GM19395 (cell line): ENCODE measurements around the gene OR10P1.

ENCODE experiments used
- ATAC-seq: cut with Tn5 transposase; IDR thresholded peaks from one replicate; pipeline ENCODE4 v1.9.1; 2021; ENCODE audit warnings: mild to moderate bottlenecking, moderate library complexity; ENCODE audit not compliant: unreplicated experiment

The OR10P1 gene

GRCh38 chr12:55651299-55651683, 14.6 kb downstream of the OR10P1 start:
- no peak for ATAC-seq

DNA sequence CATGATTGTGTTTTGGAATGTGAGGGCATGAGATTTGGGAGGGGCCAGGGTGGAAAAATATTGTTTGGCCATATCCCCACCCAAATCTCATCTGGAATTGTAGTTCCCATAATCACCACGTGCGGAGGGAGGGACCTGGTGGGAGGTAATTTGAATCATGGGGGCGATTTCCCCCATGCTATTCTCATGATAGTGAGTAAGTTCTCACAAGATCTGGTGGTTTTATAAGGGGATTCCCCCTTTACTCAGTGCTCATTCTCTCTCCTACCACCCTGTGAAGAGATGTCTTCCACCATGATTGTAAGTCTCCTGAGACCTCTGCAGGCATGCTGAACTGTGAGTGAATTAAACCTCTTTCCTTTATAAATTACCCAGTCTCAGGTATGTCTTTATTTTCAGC, 15.7 kb downstream of the OR10P1 start:
- ATAC-seq, result no peak

- ATAC-seq, result no peak
Measured at GRCh38 chr12:55653031-55653430, 16.3 kb downstream of the OR10P1 start.

DNA sequence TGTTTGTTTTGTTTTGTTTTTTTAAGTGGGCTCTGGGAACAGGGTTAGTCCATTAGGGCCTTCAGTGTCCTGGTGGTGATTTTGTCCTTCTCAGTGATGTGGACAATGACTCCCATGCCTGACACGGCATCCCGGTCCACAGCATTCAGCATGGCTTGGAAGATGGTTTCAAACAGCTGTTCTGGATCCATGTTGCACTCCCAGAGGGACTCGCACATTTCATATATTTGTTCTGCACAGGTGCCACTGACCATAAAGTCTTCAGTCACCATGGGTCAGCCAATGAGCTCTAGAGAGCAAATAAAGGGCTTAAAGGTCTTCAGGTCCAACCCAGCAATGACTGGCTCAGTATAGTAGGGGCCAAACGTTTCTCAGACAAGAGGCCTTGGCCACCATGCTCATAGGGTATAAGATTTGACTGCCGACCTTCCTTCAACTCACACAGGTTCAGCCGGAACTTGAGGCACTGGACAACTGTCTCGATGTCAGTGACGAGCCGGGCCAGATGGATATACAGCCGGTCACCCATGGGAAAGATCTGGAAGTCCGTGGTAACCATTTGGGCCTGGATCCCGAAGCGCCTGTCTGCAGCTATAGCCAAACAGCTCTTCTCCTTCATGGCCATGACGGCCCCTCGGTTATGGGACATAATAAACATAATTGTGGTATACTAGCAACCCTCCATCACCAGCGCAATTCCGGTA, 18.0 kb downstream of the OR10P1 start:
- ATAC-seq, result no peak

DNA sequence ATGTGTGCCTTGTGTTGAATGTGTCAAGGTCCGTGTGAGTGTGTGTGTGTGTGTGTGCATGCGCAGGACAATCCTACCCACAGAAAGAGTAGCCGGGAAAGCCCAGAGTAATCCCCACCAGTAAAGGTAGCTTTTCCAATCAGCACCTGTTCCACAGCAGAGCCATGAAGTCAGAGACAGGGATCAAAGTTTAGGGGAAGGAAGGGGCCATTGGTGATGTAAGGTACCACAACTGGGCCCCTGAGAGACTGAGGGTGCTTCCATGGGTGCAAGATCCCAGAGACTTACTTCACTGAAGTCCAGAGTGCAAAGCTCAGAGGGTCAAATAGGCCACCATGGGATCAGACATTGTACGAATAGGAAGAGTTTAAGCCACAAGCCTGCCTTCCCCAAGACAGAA, 20.5 kb downstream of the OR10P1 start:
- no peak for ATAC-seq

DNA sequence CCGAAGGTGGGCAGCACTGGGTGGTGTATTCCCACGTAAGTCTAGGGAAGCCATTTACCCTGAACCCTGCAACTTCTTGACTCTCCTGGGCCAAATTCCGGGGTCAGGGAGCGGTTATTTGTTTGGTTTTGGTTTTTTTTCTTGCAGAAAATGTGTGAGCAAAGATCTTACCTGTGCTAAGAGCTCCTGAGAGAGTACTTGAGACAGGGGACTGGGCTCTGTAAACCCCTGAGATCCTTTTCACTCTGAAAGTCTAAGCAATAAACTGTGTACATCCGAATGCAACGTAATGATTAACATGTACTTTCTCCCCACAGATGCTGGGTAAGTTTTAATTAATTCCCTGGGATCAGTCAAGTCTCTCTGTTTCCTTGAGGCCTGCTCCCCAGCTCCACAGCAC, 21.5 kb downstream of the OR10P1 start:
- no peak for ATAC-seq

DNA sequence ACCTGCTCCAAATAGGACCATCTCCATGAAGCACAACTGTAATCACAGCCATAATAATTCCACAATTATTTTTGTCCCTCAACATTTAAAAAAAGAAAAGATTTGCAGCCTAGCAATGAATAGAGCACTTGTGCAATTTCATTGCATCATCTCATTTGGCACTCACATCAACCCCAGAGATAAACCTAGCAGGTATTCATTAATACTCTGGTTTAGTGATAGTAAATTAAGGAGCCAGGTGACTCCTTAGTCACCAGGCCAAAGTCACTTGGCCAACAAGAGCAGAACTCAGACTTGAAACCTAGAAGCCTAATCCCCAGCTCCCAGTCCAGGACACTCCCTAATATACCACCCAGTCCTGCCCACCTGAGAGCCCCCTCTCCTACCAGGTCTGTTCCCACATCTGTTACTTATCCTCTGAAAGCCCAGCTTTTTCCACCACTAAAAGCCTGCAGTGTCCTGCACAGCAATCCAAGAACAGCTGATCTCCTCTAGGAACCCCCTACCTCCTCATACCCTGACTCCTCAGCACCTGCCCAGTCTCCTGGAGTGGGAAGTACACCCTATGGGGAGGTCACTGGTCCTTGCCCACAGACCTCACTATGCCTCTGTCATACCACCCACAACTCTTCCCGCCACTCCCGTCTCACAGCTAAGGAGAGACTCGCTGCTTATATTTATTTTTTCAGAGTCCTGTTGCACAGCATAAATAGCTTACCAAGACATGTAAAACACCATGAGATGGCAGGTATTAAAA, 22.1 kb downstream of the OR10P1 start:
- no peak for ATAC-seq

DNA sequence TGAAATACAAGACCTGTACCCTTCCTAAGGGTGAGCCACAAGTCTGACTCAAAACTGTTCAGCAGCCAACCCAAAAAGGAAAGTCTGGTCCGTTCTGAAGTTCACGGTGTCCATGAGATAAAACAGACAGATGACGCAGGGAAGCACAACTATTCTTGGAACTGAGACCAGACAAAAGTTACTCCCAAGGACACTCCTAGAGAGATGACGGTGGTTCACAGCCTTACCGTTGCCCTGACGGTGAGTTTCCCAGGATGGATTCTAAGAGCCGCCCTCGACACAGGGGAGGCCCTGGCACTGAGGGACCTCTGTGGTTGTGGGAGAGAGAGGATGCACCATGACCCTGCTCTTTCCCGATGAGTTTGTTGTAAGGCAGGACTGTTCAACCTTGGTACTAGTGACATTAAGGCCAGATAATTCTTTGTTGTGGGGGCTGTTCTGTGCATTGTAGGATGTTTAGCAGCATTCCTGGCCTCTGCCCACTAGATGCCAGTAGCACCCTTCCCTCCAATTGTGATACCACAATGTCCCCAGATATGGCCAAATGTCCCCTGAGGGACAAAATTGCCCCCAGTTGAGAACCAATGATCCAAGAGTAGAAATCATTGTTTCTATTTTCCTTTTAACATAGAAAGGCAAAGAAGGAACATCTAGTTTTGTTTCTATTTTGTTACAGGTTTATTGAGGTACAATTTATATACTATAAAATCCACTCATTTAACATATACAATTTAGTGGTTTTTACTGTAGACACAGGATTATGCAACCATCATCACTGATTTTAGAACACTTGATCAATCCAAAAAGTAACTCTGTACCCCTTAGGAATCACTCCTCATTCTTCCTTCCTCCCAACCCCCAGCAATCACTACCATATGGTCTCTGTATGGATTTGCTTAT, 23.0 kb downstream of the OR10P1 start:
- ATAC-seq, result no peak

- ATAC-seq, result no peak
Measured at GRCh38 chr12:55663391-55663790, 26.7 kb downstream of the OR10P1 start.

DNA sequence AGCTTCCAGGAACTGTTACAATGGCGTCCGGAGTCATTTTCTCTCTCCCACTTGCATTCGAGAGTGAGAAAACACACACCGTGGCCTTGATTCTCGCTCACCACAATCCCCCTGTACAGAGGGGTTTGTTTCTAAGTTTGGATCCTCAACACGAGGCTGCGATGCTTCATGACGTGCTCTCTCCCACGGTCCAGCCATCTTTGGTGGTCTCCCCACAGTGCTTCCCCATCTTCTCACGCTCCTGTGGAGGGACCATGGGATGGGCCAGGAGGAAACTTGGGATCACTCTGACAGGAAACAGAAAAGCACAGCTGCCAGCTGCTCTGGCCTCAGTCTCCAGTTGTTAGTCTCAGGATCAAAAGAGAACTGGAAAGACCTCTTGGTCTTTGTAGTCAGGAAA, 28.1 kb downstream of the OR10P1 start:
- no peak for ATAC-seq

- ATAC-seq, result no peak
Measured at GRCh38 chr12:55666508-55666907, 29.8 kb downstream of the OR10P1 start.

DNA sequence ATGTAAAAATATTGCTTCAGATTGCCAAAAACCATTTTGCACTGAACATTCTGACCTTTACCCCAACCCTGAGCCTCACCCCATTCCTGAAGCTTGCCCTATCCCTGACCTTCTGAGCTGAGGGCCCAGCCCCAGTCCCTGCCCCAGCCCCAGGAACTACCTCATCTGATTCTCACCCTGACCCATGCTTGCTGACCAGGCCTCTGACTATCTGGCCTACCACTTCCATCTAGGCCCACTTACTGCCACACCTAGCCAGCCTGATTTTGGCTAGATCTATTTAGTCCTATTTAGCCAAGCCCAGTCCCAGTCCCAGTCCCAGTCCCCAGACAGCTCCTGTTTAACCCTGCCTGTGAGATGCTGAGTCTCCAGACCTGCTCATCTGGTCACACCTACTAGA, 33.6 kb downstream of the OR10P1 start:
- no peak for ATAC-seq

DNA sequence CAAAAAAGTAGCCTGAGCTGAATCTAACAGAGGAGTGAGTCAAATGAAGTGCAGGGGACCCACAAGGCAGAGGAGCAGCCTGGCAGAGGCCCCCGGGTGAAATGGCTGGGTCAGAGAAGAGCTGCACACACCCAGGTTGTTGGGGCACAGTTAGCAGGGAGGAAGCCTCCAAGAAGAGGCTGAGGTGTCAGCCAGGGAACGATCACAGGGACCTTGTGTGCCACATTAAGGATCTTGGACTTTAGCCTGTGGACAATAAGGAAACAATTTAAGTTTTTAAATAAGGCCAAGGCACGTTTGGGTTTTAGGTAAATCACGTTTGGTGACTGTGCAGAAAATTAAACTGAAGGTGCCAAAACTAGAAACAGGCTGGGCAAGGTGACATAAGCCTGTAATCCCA, 35.1 kb downstream of the OR10P1 start:
- no peak for ATAC-seq

- peak; percentile 100 for ATAC-seq
Measured at GRCh38 chr12:55673638-55674037, 36.9 kb downstream of the OR10P1 start.

- ATAC-seq, result no peak
Measured at GRCh38 chr12:55675666-55676065, 39.0 kb downstream of the OR10P1 start.

DNA sequence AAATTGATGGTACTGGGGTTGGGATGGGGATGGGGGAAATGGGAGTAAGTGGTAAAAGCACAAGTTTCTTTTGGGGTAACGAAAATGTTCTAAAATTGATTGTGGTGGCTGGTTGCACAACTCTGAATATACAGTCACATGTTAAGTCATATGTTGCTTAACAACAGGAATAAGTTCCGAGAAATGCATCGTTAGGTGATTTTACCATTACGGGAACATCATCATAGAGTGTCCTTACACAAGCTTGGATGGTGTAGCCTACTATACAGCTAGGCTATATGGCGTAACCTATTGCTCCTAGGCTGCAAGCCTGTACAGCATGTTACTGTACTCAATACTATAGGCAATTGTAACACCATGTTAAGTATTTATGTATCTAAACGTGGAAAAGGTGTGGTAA, 40.0 kb downstream of the OR10P1 start:
- no peak for ATAC-seq

DNA sequence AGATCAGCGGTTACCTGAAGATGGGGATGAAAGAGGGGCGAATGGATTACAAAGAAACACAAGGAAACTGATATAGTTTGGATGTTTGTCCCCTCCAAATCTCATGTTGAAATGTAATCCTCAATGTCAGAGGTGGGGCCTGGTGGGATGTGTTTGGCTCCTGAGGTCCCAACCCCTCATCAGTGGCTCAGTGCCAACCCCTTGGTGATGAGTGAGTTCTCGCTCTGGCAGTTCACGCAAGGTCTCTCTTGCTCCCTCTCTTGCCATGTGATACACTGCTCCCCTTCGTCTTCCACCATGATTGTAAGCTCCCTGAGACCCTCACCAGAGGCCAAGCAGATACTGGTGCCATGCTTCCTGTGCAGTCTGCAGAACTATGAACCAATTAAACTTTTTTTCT, 43.0 kb downstream of the OR10P1 start:
- no peak for ATAC-seq

GRCh38 chr12:55681142-55682077, 44.7 kb downstream of the OR10P1 start:
- ATAC-seq, result no peak

- ATAC-seq, result no peak
Measured at GRCh38 chr12:55682087-55682796, 45.5 kb downstream of the OR10P1 start.

GRCh38 chr12:55683676-55684075, 47.0 kb downstream of the OR10P1 start:
- ATAC-seq, result no peak
